GM18507 (cell line): ENCODE results near the gene GARRE1.

Experiments
- DNase-seq: peaks from one replicate; pipeline ENCODE4 v3.0.0; 2011; ENCODE audit warnings: low read depth; ENCODE audit not compliant: insufficient read length; ENCODE audit errors: extremely low spot score
- FAIRE-seq: peaks from 2 replicates; lab custom pipeline; 2011; peaks lifted over from hg19 to GRCh38; lab: Jason Lieb, UNC

Gene GARRE1

GRCh38 chr19:34282611-34283519, 28.5 kb downstream of the GARRE1 start:
- DNase-seq (no peak), FAIRE-seq (no peak)

GRCh38 chr19:34284505-34284904, 30.2 kb downstream of the GARRE1 start:
- no peak for FAIRE-seq
- no peak for DNase-seq

- FAIRE-seq, result no peak
- DNase-seq, result no peak
Observed at GRCh38 chr19:34287662-34288140, 33.3 kb downstream of the GARRE1 start.

GRCh38 chr19:34288381-34288780, 34.0 kb downstream of the GARRE1 start:
- DNase-seq (no peak), FAIRE-seq (no peak)

DNA sequence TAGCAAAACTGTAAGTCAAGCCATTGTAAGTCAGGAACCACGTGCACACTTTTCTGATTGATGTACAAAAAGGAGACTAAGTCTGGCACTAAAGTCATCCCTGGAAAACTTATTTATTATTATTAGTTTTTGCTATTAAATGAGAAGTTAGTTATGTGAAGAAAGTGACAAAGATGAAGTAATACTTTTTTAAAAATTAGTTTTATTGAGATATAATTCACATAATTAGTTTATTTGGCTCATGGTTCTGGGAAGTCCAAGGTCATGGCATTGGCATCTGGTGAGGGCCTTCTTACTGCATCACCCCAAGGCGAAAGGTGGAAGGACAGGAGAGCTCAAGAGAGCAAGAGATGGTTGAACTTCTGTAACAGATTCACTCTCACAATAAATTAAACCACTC, 36.9 kb downstream of the GARRE1 start:
- FAIRE-seq, result no peak
- DNase-seq, result no peak

DNA sequence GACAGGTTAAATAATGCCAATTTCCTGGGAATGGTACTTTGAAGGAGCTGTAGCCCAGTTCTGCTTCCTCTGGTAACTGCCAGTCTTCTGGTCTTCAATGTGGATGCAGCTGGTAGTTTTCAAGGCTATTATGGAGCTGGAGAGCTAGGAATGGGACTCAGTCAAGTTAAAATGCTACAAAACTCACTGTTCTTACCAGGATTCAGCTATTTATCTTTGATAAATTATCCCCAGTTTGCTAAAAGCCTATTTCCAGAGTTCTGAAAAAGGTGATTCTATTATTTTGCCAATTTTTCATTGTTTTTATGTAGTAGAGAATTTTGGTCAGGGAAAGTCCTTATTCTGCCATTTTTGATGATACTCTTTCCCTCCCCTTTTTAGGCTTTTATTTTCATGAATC, 40.7 kb downstream of the GARRE1 start:
- no peak for FAIRE-seq
- DNase-seq, result no peak

DNA sequence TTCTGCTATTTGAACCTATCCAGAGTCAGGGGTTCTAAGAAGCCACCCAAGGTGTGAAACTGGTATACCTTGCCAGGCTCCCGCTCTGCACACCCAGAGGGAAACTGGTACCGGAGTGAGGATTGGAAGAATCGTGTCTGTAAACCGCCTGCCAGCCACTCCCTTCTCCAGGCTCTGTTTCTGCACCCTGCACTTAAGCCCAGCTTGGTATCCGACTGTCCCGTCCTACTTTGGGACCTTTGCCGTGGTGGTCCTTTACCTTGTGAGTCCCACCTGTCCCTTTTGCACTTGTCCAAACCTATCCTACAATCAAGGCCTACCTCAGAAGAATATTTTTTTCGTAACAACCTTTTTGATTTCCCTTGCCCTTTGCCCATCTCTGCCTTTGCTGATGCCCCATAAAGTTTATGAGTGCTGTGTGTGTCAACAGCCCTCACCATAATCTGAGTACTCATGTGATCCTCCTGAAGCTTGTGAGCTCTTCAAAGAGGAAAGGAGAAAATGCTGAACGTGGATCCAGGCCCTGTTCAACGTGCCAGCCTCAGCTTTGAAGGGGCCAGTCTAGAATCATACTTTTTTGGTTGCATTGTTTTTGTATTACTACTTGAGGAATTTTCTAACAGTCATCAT, 44.7 kb downstream of the GARRE1 start:
- DNase-seq (no peak), FAIRE-seq (no peak)

GRCh38 chr19:34299576-34299975, 45.2 kb downstream of the GARRE1 start:
- FAIRE-seq (no peak), DNase-seq (no peak)

- no peak for FAIRE-seq
- no peak for DNase-seq
Observed at GRCh38 chr19:34300380-34300779, 46.0 kb downstream of the GARRE1 start.

GRCh38 chr19:34300962-34301361, 46.6 kb downstream of the GARRE1 start:
- DNase-seq (no peak), FAIRE-seq (no peak)
